Measurements from ENCODE around the gene HMG20B. TPM values are rescaled to one million over a fixed set of nuclear protein-coding genes. Genes with fewer than 3 reads are reported as not detected.
"Not testable (repeated sequence)": the region's sequence is repeated elsewhere in the genome, so short reads cannot be mapped to it uniquely, and the experiment has no call there.

HMG20B gene
- total RNA-seq, 1 donor from 2014 or later, result 135 TPM

- no peak for TF ChIP-seq CTCF (conservative IDR thresholded peaks at IDR 0.05; ENCODE audit: low read depth, low read length)
- H3K4me3 ChIP-seq (ENCODE audit: low read depth, low read length), result no peak overlapping the region
- DNase-seq (ENCODE audit: low read depth), result no peak
Observed at GRCh38 chr19:3577723-3578344, 5.1 kb downstream of the HMG20B start.

- H3K4me3 ChIP-seq (ENCODE audit: low read depth, low read length), result no peak overlapping the region
- no peak for DNase-seq (ENCODE audit: low read depth)
- no peak for TF ChIP-seq CTCF (conservative IDR thresholded peaks at IDR 0.05; ENCODE audit: low read depth, low read length)
Observed at GRCh38 chr19:3578390-3578789, 5.6 kb downstream of the HMG20B start.

DNA sequence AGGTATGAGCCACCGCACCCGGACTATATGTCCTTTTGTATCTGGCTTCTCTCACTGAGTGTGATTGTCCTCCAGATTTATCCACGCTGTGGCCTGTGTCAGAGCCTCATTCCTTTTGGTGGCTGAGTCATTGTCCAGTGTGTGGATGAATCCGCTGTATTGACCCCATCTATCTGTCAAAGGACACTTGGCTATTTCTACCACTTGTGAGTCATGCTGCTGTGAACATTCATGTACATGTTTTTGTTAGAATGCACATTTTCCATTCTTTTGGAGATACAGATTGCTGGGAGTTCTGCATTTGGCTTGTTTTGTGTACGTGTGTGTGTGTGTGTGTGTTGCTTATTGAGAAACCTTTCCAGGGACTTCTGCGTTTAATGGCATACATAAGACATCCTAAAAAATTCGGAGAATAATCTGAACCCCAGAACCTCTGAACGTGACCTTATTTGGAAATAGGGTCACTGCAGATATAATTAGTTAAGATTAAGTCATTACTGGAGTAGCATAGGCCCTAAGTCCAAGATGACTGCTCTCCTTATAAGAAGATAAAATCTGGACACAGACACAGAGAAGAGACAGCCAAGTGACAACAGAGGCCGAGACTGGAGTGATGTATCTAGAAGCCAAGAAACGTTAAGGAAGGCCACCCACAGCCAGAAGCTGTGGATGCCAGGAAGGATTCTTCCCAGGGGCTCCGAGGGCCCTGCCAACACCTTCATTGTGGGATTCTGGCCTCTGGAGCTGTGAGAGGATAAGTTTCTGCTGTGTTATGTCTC lies 7.6 kb downstream of the HMG20B start:
- H3K4me3 ChIP-seq (ENCODE audit: low read depth, low read length), result no peak overlapping the region
- no peak for TF ChIP-seq CTCF (conservative IDR thresholded peaks at IDR 0.05; ENCODE audit: low read depth, low read length)
- DNase-seq (ENCODE audit: low read depth), result peak; percentile 18

DNA sequence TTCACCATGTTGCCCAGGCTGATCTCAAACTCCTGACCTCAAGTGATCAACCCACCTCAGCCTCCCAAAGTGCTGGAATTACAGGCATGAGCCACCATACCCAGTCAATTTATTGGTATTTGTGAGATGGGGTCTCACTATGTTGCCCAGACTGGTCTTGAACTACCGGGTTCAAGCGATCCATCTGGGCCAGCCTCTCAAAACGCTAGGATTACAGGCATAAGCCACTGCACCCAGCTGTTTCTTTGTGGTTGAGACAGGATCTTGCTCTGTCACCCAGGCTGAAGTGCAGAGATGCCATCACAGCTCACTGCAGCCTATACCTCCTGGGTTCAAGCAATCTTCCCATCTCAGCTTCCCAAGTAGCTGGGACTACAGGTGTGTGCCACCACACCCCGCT lies 9.0 kb downstream of the HMG20B start:
- H3K4me3 ChIP-seq (ENCODE audit: low read depth, low read length); DNase-seq (ENCODE audit: low read depth): not testable (repeated sequence)

- H3K4me3 ChIP-seq (ENCODE audit: low read depth, low read length); DNase-seq (ENCODE audit: low read depth): not testable (repeated sequence)
Observed at GRCh38 chr19:3584036-3584802, 11.5 kb downstream of the HMG20B start.

GRCh38 chr19:3585301-3586126 lies 12.8 kb downstream of the HMG20B start, which contains the start of gene GIPC3:
Gene GIPC3, plus strand, starts transcription at chr19:3585478. Its CDS starts 120 bp downstream, at chr19:3585598.
- TF ChIP-seq CTCF (conservative IDR thresholded peaks at IDR 0.05; ENCODE audit: low read depth, low read length), result no peak
- no peak within 1 kb of the TSS for H3K4me3 ChIP-seq (ENCODE audit: low read depth, low read length)
- DNase-seq (ENCODE audit: low read depth), result no peak

DNA sequence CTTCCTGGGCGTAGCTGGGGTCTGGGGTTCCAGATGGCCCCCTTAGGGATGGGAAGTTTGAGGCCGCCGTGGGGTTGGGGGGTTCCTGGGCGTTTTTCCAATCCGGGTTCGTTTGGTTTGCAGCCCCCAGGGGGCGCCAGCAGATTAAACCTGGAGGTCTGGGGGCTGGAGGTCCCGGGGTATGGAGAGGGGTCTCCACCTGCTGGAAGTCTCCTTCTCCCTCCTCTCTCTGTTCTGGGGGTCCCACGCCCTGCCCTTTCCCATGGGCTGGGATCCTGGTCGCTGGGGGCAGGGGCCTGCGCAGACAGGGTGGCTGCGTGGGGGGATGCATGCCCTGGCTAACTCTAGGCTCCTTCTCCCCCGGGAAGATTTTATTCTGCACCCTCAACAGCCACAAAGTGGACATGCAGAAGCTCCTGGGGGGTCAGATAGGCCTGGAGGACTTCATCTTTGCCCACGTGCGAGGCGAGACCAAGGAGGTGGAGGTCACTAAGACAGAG lies 13.4 kb downstream of the HMG20B start:
- TF ChIP-seq CTCF (conservative IDR thresholded peaks at IDR 0.05; ENCODE audit: low read depth, low read length), result peak; percentile 57
- no peak for DNase-seq (ENCODE audit: low read depth)
- H3K4me3 ChIP-seq (ENCODE audit: low read depth, low read length), result no peak overlapping the region
